HG03521 (cell line): Measurements from ENCODE around the gene CRACR2B.
A peak's percentile ranks its signal among the peaks of the same experiment; 100 is the strongest.

Experiments
- ATAC-seq: cut with Tn5 transposase; IDR thresholded peaks from one replicate; pipeline ENCODE4 v1.9.1; 2021; ENCODE audit warnings: mild to moderate bottlenecking, moderate library complexity; ENCODE audit not compliant: unreplicated experiment

Gene CRACR2B

DNA sequence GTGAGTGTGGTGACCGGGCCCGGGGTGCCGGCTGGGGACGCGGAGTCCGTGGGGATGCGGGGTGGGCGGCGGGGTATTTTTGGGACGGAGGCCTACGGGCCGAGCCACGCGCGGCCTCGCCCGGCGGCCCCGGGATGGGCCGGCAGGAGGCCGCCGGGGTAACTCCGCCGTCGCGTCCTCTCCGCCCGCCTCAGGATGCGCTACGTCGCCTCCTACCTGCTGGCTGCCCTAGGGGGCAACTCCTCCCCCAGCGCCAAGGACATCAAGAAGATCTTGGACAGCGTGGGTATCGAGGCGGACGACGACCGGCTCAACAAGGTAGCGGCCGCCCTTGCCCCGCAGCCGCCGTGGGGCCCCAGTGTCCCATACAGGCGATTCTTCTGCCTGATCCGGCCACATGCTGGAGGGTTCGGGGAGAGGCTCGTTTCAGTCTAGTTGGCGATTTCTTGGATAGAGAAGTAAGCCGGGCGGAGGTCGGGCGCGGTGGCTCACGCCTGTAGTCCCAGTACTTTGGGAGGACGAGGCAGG, 17.6 kb upstream of the CRACR2B start:
- ATAC-seq, result no peak

DNA sequence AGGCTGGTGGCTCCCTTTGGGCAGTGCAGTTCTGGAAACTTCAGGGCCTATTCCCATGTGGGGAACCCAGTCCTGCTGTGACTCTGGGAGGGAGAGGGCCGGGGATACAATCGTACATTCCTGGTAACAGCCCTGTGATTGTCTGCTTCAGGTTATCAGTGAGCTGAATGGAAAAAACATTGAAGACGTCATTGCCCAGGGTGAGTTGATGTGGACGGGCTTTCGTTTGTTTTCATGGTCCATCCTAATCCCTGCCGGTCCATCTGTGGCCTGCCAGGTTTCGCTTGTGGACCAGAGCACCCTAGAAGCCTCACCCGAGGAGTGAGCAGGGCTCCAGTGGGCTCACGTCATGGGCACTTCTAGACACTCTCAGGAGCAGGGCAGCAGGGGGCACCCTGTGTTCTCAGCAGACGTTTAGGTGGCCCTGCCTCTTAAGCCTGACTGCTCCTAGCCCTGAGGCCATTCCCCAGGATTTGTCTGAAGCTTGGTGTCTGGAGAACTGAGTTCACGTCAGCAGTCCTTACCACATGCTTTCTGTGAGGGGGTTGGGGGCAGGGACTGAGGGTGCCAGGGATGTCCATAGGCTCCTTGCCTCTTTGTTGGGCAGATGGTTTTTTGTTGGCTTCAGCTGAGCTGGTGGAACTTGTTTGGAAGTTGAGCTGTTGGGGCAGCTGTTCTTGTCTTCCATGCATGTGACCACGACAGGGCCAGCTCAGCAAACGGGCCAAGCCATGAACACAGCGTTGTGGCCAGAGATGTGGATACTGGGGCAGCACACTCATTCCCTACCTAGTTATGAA, 16.1 kb upstream of the CRACR2B start:
- no peak for ATAC-seq

DNA sequence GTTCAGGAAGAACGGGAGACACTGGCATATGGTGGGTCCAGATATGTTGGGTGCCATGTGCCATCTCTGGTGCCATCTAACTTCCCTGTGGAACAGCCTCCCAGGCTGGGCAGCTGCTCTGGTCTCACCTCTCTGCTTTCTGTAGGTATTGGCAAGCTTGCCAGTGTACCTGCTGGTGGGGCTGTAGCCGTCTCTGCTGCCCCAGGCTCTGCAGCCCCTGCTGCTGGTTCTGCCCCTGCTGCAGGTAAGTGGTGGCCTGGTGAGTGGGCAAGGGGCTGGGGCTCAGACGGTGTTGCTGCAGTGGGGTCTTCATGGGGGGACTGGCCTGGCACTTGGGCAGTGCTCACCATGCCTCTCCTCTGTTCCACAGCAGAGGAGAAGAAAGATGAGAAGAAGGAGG, 15.3 kb upstream of the CRACR2B start:
- no peak for ATAC-seq

GRCh38 chr11:813072-813455, 14.7 kb upstream of the CRACR2B start:
- ATAC-seq, result no peak

DNA sequence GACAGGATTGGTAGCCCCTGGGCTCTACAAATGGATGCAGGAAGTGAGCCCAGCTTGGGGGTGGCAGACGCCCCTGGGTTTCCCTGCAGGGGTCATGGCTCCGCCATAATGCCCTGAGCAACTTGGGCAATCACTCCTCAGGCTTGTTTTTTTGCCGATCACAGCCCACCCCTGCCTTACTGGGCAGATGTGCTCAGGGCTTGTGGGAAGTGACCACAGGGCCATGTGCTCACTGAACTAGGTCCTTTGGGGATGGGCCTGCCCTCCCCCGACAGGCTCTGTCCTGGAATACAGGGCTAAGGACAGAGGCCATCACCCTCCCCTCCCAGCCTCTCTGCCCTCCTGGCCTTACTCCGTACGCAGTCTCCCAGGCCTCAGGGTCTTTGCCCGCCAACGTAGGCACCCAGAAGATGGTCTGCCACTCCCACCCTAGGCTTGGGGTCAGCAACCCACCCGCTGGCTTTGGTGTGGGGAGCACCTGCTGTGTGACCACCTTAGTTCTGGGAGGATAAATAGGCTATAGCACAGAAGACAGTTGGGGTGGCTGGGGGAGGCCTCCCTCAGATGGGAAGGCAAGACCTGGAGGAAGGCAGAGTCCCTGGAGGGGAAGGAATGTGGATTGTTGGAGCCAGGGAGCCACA, 14.1 kb upstream of the CRACR2B start:
- ATAC-seq, result no peak

DNA sequence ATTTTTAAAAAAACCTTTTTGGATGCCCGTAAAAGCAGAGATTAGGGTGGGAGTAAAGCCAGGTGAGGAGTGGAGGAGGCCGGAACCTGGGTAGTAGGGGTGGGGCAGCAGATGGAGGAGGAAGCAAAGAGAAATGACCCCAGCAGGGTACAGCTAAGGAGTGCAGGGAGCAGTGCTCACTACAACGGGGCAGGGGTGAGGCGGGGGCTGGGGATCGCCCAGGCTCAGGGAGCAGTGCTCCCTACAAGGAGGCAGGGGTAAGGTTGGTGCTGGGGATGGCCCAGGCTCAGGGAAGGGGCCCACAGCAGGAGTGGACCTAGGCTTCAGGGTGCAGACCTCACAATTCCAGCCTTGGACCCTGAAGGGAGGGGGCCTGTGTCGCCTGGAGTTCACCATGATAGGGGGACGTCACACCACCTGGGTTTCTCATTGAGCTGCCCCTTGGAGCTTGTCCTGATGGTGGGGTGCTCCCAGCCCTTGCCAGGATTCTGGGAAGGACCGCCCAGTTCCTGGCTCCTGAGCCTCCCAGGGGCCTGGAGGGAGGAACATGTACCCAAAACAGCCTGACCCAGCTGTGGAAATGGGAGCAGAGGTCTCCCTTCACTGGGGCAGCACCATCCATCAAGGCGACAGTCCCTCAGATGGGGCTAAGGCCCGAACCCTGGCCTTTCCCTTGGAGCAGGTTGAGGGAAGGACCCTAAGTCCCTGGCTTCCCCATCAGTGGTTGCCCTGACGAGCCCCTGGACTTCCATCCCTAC, 11.9 kb upstream of the CRACR2B start:
- no peak for ATAC-seq

DNA sequence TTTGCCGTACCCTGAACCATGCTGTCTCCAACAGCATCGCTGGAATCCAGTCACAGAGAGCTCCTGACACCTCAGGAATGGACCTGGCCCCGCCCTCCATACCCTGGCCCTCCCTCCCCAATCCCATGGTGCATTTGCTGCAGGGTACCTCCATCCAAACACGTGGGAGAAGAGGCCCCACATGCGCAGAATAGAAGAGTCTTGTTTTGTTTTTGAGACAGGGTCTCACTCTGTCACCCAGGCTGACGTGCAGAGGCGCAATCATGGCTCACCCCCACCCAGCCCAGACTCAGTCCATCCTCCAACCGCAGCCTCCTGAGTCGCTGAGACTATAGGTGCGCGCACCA, 11.3 kb upstream of the CRACR2B start:
- ATAC-seq, result no peak

DNA sequence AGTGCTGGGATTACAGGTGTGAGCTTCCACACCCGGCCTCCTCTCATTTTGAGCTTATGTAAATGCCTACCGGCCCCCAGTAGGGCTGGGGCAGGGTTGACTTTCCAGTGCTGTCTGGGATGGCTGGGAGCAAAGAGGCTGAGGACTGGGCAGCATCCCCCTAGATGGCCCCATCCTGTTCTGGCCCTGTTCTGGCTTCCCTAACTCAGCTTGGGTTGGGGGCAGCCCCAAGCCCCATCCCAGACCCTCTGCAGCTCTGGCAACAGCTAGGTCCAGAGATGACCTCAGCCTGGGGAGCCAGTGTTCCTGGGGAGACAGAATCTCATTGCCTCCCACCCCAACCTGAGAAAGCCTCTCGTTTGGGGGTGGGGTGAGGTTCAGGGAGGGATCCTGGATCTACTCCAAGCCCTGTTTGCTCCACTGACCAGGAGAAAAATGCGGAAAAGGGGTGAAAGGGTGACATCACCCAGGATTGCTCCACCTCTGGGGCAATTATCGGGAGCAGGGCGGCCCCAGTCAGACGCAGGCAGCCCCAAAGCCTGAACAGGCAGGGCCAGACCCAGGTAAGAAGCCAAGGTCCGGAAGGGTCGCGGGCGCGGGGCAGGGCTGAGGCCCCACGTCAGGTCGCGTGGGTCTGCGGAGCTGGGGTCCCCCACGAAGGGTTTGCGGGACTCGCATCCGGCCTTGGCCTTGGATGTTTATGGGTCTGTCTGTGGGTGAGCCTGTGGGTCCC, 9.2 kb upstream of the CRACR2B start, which contains the start of gene PNPLA2:
PNPLA2 (plus strand) TSS at position 519 of the 733 bp plus-strand sequence. CDS start 805 bp downstream, outside the sequence.
- ATAC-seq, result no peak

- ATAC-seq, result peak; percentile 59
Observed at GRCh38 chr11:819129-819931, 8.4 kb upstream of the CRACR2B start.

DNA sequence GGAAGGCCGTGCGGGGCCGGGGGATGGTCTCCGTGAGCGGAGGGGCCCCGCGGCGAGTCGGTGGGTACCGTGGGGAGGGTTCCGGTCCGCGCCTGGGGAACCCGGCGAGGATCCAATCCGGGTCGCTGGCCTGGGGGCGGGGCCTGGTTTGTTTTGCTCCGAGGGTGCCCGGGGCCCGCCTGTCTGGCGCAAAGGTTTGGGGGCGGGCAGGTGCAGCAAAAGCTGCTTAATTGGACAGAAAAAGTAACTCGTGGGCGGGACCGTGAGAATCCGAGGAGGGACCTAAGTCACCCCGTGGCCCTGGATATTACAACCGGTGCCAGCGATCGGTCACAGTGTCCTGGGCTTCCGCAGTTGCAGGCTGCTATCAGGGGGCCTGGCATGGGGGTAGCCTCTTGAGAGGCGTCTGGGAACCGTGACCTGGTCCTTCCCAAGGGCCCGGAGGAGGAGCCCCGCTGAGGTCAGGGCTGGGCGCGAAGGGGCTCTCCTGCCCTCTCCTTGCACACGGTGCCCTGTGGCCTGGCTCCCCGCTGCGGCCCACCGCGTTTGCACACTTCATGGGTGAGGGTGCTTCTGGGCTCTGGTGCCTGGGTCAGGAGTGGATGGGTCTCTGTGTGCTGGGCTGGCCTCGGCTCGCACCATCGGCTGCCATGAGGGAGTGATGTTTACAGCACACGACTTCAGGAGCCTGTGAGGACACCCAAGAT, 7.6 kb upstream of the CRACR2B start:
- ATAC-seq, result peak; percentile 58

DNA sequence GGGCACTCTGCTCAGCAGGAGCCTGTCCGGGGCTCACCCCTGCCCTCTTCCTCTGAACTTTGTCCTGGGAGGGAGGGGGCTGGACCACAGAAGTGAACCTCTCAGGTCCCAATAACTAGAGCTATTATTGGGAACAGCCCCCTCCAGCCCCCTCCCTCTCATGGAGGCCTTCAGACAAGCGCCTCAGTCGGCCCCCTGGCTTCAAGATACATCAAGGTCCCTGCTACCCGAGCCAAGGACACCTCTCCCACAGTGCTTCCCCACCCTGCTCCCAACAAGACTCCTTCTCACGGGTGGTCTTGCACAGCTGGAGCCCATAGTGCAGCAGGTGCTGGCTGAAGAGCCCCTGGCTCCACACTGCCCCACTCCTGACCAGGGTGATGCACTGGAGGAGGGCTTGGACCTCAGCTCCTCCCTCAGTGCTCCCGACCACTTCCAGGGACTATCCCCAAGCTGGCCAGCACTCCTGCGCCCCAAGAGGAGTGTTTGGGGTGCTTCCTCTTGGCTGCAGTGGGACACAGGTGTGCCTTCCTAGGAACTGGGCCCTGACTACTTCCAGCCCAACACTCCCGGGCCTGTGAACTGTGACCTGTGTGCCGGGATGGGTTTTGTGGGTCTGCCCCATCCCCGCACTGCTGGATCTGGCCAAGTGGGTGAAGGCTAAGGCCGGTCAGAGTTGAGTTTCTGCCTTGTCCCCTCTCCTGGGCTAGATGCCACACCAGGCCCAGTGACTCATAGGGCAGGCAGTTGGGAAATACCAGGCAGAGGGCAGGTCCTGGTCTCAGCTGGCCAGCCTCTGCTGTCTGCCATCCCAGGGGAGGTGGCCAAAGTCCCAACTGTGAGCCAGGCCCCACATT, 6.8 kb upstream of the CRACR2B start:
- ATAC-seq, result no peak

- no peak for ATAC-seq
Observed at GRCh38 chr11:821512-822371, 6.0 kb upstream of the CRACR2B start.

DNA sequence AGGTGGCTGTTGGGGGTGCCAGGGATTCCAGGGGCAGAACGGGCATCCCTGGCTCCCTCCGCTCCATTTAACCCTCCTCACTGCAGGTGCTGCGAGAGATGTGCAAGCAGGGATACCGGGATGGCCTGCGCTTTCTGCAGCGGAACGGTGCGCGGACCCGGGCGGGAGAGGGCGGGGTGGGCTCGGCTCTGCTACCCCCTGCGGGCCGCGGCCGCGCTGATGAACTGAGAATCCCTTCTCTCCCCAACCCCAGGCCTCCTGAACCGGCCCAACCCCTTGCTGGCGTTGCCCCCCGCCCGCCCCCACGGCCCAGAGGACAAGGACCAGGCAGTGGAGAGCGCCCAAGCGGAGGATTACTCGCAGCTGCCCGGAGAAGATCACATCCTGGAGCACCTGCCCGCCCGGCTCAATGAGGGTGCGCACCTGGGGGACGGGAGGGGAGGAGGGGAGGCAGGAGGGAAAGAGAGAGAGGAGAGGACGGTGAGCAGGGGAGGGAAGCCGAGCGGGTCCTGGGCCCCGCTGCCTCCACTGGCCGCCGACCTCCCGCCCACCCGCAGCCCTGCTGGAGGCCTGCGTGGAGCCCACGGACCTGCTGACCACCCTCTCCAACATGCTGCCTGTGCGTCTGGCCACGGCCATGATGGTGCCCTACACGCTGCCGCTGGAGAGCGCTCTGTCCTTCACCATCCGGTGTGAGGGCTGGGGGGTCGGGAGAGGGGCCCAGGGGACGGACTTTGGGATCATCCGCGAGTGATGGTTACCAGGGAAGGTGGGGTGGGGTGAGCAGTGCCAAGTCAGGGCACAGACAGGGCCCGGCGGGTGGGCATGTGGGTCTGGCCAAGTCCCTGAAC, 4.1 kb upstream of the CRACR2B start:
- no peak for ATAC-seq

GRCh38 chr11:824292-824880, 3.3 kb upstream of the CRACR2B start:
- ATAC-seq, result no peak

- ATAC-seq, result no peak
Observed at GRCh38 chr11:824942-825341, 2.8 kb upstream of the CRACR2B start.
